Neural cell (in vitro differentiated cells): ENCODE measurements around the gene TMEM236. TPM values are rescaled to one million over a fixed set of nuclear protein-coding genes. Genes with fewer than 3 reads are reported as not detected.

Experiments
- H2AFZ ChIP-seq: fragments of 200-600, 300-800 bp; sonication (generic), shearing (Covaris generic); 2 replicates; pipeline ENCODE4 v1.6.0; 2014; ENCODE audit warnings: low read depth, mild to moderate bottlenecking, antibody characterized with exemption, low read length, moderate library complexity
- H3F3A ChIP-seq: fragments of 200-600 bp; shearing (Covaris generic); 2 replicates; pipeline ENCODE4 v1.6.1; 2016; ENCODE audit warnings: mild to moderate bottlenecking, moderate library complexity, mixed read lengths, antibody characterized with exemption, low read length; ENCODE audit not compliant: insufficient read depth, poor library complexity, severe bottlenecking
- H3K27ac ChIP-seq: fragments of 200-600, 300-800 bp; sonication (generic), shearing (Covaris generic); 2 replicates; pipeline ENCODE4 v1.5.1; 2014; ENCODE audit warnings: mild to moderate bottlenecking, low read length, moderate library complexity
- H3K27me3 ChIP-seq: fragments of 300-800, 200-600 bp; sonication (generic), shearing (Covaris generic); 2 replicates; pipeline ENCODE4 v1.6.0; 2014; ENCODE audit warnings: mild to moderate bottlenecking, low read depth, low read length, moderate library complexity; ENCODE audit not compliant: insufficient read depth
- H3K36me3 ChIP-seq: fragments of 300-800, 200-600 bp; sonication (generic), shearing (Covaris generic); 2 replicates; pipeline ENCODE4 v1.5.1; 2014; ENCODE audit warnings: mild to moderate bottlenecking, antibody characterized with exemption, low read length, moderate library complexity; ENCODE audit not compliant: insufficient read depth
- H3K4me2 ChIP-seq: fragments of 300-800, 200-600 bp; sonication (generic), shearing (Covaris generic); 2 replicates; pipeline ENCODE4 v1.6.0; 2014; ENCODE audit warnings: mild to moderate bottlenecking, low read length
- H3K4me3 ChIP-seq: fragments of 300-800, 200-600 bp; sonication (generic), shearing (Covaris generic); 2 replicates; pipeline ENCODE4 v1.5.1; 2014; ENCODE audit warnings: mild to moderate bottlenecking, low read length, moderate library complexity
- H3K79me2 ChIP-seq: fragments of 200-600 bp; shearing (Covaris generic); replicated peaks from 2 replicates; pipeline ENCODE4 v1.6.0; 2014; ENCODE audit warnings: mild to moderate bottlenecking, low read length, moderate library complexity; ENCODE audit not compliant: insufficient read depth
- H3K9ac ChIP-seq: fragments of 300-800, 200-600 bp; sonication (generic), shearing (Covaris generic); 2 replicates; pipeline ENCODE4 v1.6.1; 2016; ENCODE audit warnings: mild to moderate bottlenecking, low read length, mixed read lengths
- H3K9me2 ChIP-seq: fragments of 200-600 bp; shearing (Covaris generic); 2 replicates; pipeline ENCODE4 v1.6.1; 2016; ENCODE audit warnings: mild to moderate bottlenecking, low read length, mixed read lengths; ENCODE audit not compliant: insufficient read depth
- H3K9me3 ChIP-seq: fragments of 200-600, 300-800 bp; sonication (generic), shearing (Covaris generic); 2 replicates; pipeline ENCODE4 v1.6.1; 2016; ENCODE audit warnings: mild to moderate bottlenecking, mixed run types, low read length, moderate library complexity, mixed read lengths
- H4K20me1 ChIP-seq: fragments of 200-600 bp; shearing (Covaris generic); 2 replicates; pipeline ENCODE4 v1.6.1; 2016; ENCODE audit warnings: mild to moderate bottlenecking, mixed run types; ENCODE audit not compliant: insufficient read depth
- EP300 ChIP-seq: fragments of 450-650 bp; conservative IDR thresholded peaks from 2 replicates; pipeline ENCODE4 v1.6.1; 2014; ENCODE audit warnings: antibody characterized with exemption, mild to moderate bottlenecking, moderate library complexity; ENCODE audit not compliant: poor library complexity, severe bottlenecking
- EZH2 ChIP-seq: fragments of 200-600, 300-800 bp; shearing (Covaris generic), sonication (generic); IDR thresholded peaks from 2 replicates; pipeline ENCODE4 v1.6.1; 2014; ENCODE audit warnings: antibody characterized with exemption, low read length, borderline replicate concordance, mild to moderate bottlenecking; ENCODE audit not compliant: insufficient read depth, poor library complexity, severe bottlenecking
- MXI1 ChIP-seq: fragments of 450-650 bp; conservative IDR thresholded peaks from 2 replicates; pipeline ENCODE4 v1.6.1; 2014; ENCODE audit warnings: antibody characterized with exemption, mild to moderate bottlenecking; ENCODE audit not compliant: poor library complexity, severe bottlenecking
- POLR2AphosphoS5 ChIP-seq: IDR thresholded peaks from 2 replicates; pipeline ENCODE4 v1.6.1; 2012
- RAD21 ChIP-seq: fragments of 450-650 bp; conservative IDR thresholded peaks from 2 replicates; pipeline ENCODE4 v1.6.1; 2014; ENCODE audit warnings: antibody characterized with exemption, mild to moderate bottlenecking, moderate library complexity
- SMC3 ChIP-seq: fragments of 450-650 bp; conservative IDR thresholded peaks from 2 replicates; pipeline ENCODE4 v1.6.1; 2014; ENCODE audit warnings: antibody characterized with exemption, mild to moderate bottlenecking, moderate library complexity; ENCODE audit not compliant: poor library complexity
- TAF1 ChIP-seq: IDR thresholded peaks from 2 replicates; pipeline ENCODE4 v1.6.1; 2012; ENCODE audit warnings: low read depth
- polyA plus RNA-seq: library from polyadenylated mRNA; depleted of rRNA; stranded (reverse); fragments of >200 nt; gene quantifications from 2 replicates; pipeline ENCODE4 v1.2.3, GENCODE V29; 2014
- TF ChIP-seq, protein P1 (sequence below): fragments of 450-650 bp; IDR thresholded peaks from 2 replicates; pipeline ENCODE4 v1.5.1; 2014; ENCODE audit warnings: antibody characterized with exemption, mild to moderate bottlenecking, moderate library complexity; ENCODE audit not compliant: poor library complexity, severe bottlenecking
- TF ChIP-seq, protein P2 (sequence below): IDR thresholded peaks from 2 replicates; pipeline ENCODE4 v1.6.1; 2012; ENCODE audit warnings: borderline replicate concordance

Gene TMEM236
- polyA plus RNA-seq, 1 donor from 2014 or later, result 0.10 TPM

DNA sequence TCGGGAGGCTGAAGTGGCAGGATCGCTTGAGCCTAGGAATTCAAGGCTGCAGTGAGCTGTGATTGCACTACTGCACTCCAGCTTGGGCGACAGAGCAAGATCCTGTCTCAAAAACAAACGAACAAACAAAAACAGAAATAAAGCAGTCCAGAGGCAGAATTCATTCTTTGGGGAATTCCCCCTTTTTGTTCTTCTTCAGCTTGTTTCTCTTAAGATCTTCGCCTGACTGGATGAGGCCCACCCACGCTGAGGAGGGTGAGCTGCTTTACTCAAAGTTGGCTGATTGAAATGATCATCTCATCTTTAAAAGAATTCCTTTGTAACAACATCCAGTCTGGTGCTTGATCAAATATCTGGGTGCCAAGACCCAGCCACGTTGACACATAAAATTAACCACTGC, 67.8 kb downstream of the TMEM236 start:
- no peak for TF ChIP-seq TAF1
- no peak for TF ChIP-seq POLR2AphosphoS5
- TF ChIP-seq EZH2, result no peak
- TF ChIP-seq, protein P1, sequence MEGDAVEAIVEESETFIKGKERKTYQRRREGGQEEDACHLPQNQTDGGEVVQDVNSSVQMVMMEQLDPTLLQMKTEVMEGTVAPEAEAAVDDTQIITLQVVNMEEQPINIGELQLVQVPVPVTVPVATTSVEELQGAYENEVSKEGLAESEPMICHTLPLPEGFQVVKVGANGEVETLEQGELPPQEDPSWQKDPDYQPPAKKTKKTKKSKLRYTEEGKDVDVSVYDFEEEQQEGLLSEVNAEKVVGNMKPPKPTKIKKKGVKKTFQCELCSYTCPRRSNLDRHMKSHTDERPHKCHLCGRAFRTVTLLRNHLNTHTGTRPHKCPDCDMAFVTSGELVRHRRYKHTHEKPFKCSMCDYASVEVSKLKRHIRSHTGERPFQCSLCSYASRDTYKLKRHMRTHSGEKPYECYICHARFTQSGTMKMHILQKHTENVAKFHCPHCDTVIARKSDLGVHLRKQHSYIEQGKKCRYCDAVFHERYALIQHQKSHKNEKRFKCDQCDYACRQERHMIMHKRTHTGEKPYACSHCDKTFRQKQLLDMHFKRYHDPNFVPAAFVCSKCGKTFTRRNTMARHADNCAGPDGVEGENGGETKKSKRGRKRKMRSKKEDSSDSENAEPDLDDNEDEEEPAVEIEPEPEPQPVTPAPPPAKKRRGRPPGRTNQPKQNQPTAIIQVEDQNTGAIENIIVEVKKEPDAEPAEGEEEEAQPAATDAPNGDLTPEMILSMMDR, result no peak
- TF ChIP-seq EP300, result no peak
- TF ChIP-seq, protein P2, sequence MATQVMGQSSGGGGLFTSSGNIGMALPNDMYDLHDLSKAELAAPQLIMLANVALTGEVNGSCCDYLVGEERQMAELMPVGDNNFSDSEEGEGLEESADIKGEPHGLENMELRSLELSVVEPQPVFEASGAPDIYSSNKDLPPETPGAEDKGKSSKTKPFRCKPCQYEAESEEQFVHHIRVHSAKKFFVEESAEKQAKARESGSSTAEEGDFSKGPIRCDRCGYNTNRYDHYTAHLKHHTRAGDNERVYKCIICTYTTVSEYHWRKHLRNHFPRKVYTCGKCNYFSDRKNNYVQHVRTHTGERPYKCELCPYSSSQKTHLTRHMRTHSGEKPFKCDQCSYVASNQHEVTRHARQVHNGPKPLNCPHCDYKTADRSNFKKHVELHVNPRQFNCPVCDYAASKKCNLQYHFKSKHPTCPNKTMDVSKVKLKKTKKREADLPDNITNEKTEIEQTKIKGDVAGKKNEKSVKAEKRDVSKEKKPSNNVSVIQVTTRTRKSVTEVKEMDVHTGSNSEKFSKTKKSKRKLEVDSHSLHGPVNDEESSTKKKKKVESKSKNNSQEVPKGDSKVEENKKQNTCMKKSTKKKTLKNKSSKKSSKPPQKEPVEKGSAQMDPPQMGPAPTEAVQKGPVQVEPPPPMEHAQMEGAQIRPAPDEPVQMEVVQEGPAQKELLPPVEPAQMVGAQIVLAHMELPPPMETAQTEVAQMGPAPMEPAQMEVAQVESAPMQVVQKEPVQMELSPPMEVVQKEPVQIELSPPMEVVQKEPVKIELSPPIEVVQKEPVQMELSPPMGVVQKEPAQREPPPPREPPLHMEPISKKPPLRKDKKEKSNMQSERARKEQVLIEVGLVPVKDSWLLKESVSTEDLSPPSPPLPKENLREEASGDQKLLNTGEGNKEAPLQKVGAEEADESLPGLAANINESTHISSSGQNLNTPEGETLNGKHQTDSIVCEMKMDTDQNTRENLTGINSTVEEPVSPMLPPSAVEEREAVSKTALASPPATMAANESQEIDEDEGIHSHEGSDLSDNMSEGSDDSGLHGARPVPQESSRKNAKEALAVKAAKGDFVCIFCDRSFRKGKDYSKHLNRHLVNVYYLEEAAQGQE, result no peak
- no peak for TF ChIP-seq SMC3
- no peak for TF ChIP-seq MXI1
- TF ChIP-seq RAD21, result no peak
- no peak overlapping the region for H3K9ac ChIP-seq
- H3K9me3 ChIP-seq, result no peaks in the 10 kb centered on the region

DNA sequence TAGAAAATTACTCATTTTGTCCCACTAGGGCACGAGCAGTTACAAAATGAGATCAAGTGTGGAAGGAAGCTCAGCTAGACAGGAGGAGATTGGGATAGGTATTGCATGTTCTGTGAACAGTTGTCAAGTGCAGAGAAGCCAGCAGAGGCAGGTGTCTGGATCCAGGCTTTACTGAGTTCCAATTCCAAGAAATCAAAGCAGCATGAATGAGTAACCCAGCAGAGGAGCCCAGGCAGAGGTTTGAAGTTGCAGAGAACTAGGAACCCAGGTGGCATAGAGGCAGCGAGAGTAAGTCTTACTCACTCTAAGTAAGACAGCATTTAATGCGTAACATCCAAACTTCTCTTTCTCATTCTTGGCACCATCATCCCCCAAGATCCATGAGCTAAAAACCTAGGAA, 68.9 kb downstream of the TMEM236 start:
- Histone ChIP-seq H3F3A (no peaks in the 10 kb centered on the region), H2AFZ (no peak overlapping the region), H4K20me1 (no peaks in the 10 kb centered on the region), H3K4me2 (no peak overlapping the region), H3K36me3 (no peaks in the 10 kb centered on the region), H3K9me3 (no peaks in the 10 kb centered on the region), H3K9ac (no peak overlapping the region), H3K4me3 (no peak overlapping the region), H3K27me3 (no peaks in the 10 kb centered on the region), H3K9me2 (no peaks in the 10 kb centered on the region), H3K79me2 (no peaks in the 10 kb centered on the region), H3K27ac (no peak overlapping the region)
- TF ChIP-seq RAD21 (no peak), TAF1 (no peak), SMC3 (no peak), EP300 (no peak)
- TF ChIP-seq, protein P1, result no peak

More for the DNA sequence above, 67.8 kb downstream of the TMEM236 start:
- Histone ChIP-seq H3K79me2 (no peaks in the 10 kb centered on the region), H3K4me2 (no peak overlapping the region), H3K27ac (no peak overlapping the region), H3K36me3 (no peaks in the 10 kb centered on the region), H3F3A (no peaks in the 10 kb centered on the region), H2AFZ (no peak overlapping the region), H3K27me3 (no peaks in the 10 kb centered on the region), H4K20me1 (no peaks in the 10 kb centered on the region), H3K4me3 (no peak overlapping the region), H3K9me2 (no peaks in the 10 kb centered on the region)
